SU-DHL-6 (cell line): ENCODE measurements around the gene FANCI.
"Not testable (repeated sequence)": the region's sequence is repeated elsewhere in the genome, so short reads cannot be mapped to it uniquely, and the experiment has no call there.

ENCODE experiments used
- EZH2phosphoT487 ChIP-seq: fragments of 200-600 bp; sonication (generic), shearing (Covaris generic); conservative IDR thresholded peaks from 2 replicates; pipeline ENCODE4 v1.6.1; 2018; ENCODE audit warnings: mild to moderate bottlenecking, antibody characterized with exemption, low read length, moderate library complexity, mixed read lengths
- TF ChIP-seq, protein P1 (sequence below): fragments of 200-600 bp; sonication (generic); IDR thresholded peaks from one replicate; pipeline ENCODE4 v1.5.1; 2017; ENCODE audit warnings: antibody characterized with exemption, mild to moderate bottlenecking, low read length, moderate library complexity; ENCODE audit not compliant: insufficient read depth, poor library complexity, severe bottlenecking

- TF ChIP-seq, protein P1, sequence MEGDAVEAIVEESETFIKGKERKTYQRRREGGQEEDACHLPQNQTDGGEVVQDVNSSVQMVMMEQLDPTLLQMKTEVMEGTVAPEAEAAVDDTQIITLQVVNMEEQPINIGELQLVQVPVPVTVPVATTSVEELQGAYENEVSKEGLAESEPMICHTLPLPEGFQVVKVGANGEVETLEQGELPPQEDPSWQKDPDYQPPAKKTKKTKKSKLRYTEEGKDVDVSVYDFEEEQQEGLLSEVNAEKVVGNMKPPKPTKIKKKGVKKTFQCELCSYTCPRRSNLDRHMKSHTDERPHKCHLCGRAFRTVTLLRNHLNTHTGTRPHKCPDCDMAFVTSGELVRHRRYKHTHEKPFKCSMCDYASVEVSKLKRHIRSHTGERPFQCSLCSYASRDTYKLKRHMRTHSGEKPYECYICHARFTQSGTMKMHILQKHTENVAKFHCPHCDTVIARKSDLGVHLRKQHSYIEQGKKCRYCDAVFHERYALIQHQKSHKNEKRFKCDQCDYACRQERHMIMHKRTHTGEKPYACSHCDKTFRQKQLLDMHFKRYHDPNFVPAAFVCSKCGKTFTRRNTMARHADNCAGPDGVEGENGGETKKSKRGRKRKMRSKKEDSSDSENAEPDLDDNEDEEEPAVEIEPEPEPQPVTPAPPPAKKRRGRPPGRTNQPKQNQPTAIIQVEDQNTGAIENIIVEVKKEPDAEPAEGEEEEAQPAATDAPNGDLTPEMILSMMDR, result not testable (repeated sequence)
- not testable (repeated sequence) for TF ChIP-seq EZH2phosphoT487
These were observed 3.6 kb upstream of the FANCI start for GRCh38 chr15:89239883-89240810.
